Measurements from ENCODE around the gene CWC22.
"Not testable (repeated sequence)": the region's sequence is repeated elsewhere in the genome, so short reads cannot be mapped to it uniquely, and the experiment has no call there.

Gene CWC22

GRCh38 chr2:179950391-179950790 is 56.7 kb downstream of the CWC22 start:
- DNase-seq (ENCODE audit: low spot score): no peak

GRCh38 chr2:179949438-179949837 is 57.7 kb downstream of the CWC22 start:
- no peak for DNase-seq (ENCODE audit: low spot score)

GRCh38 chr2:179948058-179948457 is 59.0 kb downstream of the CWC22 start:
- DNase-seq (ENCODE audit: low spot score): no peak

- DNase-seq (ENCODE audit: low spot score): no peak
Observed at GRCh38 chr2:179946810-179947615, 60.1 kb downstream of the CWC22 start.

GRCh38 chr2:179946346-179946745 is 60.8 kb downstream of the CWC22 start:
- no peak for DNase-seq (ENCODE audit: low spot score)

GRCh38 chr2:179939259-179939658 is 67.8 kb downstream of the CWC22 start:
- DNase-seq (ENCODE audit: low spot score): peak; percentile 5

- DNase-seq (ENCODE audit: low spot score): no peak
Observed at GRCh38 chr2:179938026-179938425, 69.1 kb downstream of the CWC22 start.

GRCh38 chr2:179936654-179937053 is 70.4 kb downstream of the CWC22 start:
- no peak for DNase-seq (ENCODE audit: low spot score)

- DNase-seq (ENCODE audit: low spot score): no peak
Observed at GRCh38 chr2:179936141-179936540, 71.0 kb downstream of the CWC22 start.

GRCh38 chr2:179932786-179933185 is 74.3 kb downstream of the CWC22 start:
- peak; percentile 21 for DNase-seq (ENCODE audit: low spot score)

GRCh38 chr2:179931502-179931901 is 75.6 kb downstream of the CWC22 start:
- DNase-seq (ENCODE audit: low spot score): no peak

GRCh38 chr2:179929997-179930396 is 77.1 kb downstream of the CWC22 start:
- DNase-seq (ENCODE audit: low spot score): not testable (repeated sequence)

- no peak for DNase-seq (ENCODE audit: low spot score)
Observed at GRCh38 chr2:179927041-179927440, 80.1 kb downstream of the CWC22 start.

GRCh38 chr2:179925713-179926112 is 81.4 kb downstream of the CWC22 start:
- DNase-seq (ENCODE audit: low spot score): no peak

- DNase-seq (ENCODE audit: low spot score): no peak
Observed at GRCh38 chr2:179917272-179917671, 89.8 kb downstream of the CWC22 start.

- DNase-seq (ENCODE audit: low spot score): no peak
Observed at GRCh38 chr2:179915395-179915992, 91.6 kb downstream of the CWC22 start.

GRCh38 chr2:179913809-179914208 is 93.3 kb downstream of the CWC22 start:
- DNase-seq (ENCODE audit: low spot score): no peak

GRCh38 chr2:179911569-179911968 is 95.5 kb downstream of the CWC22 start:
- DNase-seq (ENCODE audit: low spot score): no peak

GRCh38 chr2:179910735-179911113 is 96.4 kb downstream of the CWC22 start:
- DNase-seq (ENCODE audit: low spot score): no peak

GRCh38 chr2:179909845-179910734 is 97.0 kb downstream of the CWC22 start:
- no peak for DNase-seq (ENCODE audit: low spot score)

- no peak for DNase-seq (ENCODE audit: low spot score)
Observed at GRCh38 chr2:179900655-179901054, 106.4 kb downstream of the CWC22 start.

GRCh38 chr2:179899666-179900065 is 107.4 kb downstream of the CWC22 start:
- no peak for DNase-seq (ENCODE audit: low spot score)

- no peak for DNase-seq (ENCODE audit: low spot score)
Observed at GRCh38 chr2:179898873-179899272, 108.2 kb downstream of the CWC22 start.

All from globus pallidus (tissue), 1 donor.